ENCODE results near the gene DDX20.

DNA sequence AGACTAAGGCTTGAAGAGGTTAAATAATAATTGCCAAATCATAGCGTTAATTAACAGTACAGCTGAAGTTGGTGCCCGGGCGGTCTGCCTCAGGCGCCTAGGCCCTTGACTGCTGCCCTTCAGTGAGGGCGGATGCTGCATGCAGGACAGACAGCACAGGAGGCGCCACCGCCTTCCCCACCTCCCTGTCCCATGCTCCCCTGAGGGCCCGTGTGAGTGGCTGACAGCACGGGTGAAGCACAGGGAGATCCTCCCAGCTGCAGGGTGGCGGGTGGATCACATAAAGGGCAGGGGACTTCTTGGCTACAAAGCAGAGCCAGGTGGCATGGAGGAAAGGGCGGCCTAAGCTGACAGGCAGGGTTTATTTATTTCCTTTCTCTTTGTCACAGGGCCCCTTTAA, 49.1 kb downstream of the DDX20 start:
- no peak for TF ChIP-seq SMC3 (conservative IDR thresholded peaks at IDR 0.05; ENCODE audit: poor library complexity)
- TF ChIP-seq CTCF (IDR thresholded peaks at IDR 0.05; ENCODE audit: poor library complexity, severe bottlenecking) = no peak
- no peak for TF ChIP-seq EZH2 (IDR thresholded peaks at IDR 0.05; ENCODE audit: borderline replicate concordance, insufficient read depth, low read length, poor library complexity, severe bottlenecking)
- TF ChIP-seq MXI1 (conservative IDR thresholded peaks at IDR 0.05; ENCODE audit: poor library complexity, severe bottlenecking) = no peak
- no peak for TF ChIP-seq RAD21 (conservative IDR thresholded peaks at IDR 0.05)
- no peak for TF ChIP-seq POLR2AphosphoS5 (IDR thresholded peaks at IDR 0.05)
- no peak for TF ChIP-seq EP300 (conservative IDR thresholded peaks at IDR 0.05; ENCODE audit: poor library complexity, severe bottlenecking)
- TF ChIP-seq, protein P1, sequence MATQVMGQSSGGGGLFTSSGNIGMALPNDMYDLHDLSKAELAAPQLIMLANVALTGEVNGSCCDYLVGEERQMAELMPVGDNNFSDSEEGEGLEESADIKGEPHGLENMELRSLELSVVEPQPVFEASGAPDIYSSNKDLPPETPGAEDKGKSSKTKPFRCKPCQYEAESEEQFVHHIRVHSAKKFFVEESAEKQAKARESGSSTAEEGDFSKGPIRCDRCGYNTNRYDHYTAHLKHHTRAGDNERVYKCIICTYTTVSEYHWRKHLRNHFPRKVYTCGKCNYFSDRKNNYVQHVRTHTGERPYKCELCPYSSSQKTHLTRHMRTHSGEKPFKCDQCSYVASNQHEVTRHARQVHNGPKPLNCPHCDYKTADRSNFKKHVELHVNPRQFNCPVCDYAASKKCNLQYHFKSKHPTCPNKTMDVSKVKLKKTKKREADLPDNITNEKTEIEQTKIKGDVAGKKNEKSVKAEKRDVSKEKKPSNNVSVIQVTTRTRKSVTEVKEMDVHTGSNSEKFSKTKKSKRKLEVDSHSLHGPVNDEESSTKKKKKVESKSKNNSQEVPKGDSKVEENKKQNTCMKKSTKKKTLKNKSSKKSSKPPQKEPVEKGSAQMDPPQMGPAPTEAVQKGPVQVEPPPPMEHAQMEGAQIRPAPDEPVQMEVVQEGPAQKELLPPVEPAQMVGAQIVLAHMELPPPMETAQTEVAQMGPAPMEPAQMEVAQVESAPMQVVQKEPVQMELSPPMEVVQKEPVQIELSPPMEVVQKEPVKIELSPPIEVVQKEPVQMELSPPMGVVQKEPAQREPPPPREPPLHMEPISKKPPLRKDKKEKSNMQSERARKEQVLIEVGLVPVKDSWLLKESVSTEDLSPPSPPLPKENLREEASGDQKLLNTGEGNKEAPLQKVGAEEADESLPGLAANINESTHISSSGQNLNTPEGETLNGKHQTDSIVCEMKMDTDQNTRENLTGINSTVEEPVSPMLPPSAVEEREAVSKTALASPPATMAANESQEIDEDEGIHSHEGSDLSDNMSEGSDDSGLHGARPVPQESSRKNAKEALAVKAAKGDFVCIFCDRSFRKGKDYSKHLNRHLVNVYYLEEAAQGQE (IDR thresholded peaks at IDR 0.05; ENCODE audit: borderline replicate concordance) = no peak

All from neural cell (in vitro differentiated cells).